GM12878 (cell line): ENCODE results near the gene SPATA9. TPM values are rescaled to one million over a fixed set of nuclear protein-coding genes. Genes with fewer than 3 reads are reported as not detected.

Source experiments
- ATAC-seq: fragments of 200-7000 bp; cut with Tn5 transposase; 3 replicates; pipeline ENCODE4 v1.9.1; 2020; ENCODE audit warnings: mild to moderate bottlenecking, moderate library complexity
- BruUV-seq: library from RNA; stranded (reverse); fragments of 400-500 nt; replicated peaks from 2 replicates; lab custom pipeline; 2021; lab: Mats Ljungman, UMichigan
- CTCF ChIA-PET: fragments of 300-600 bp; sonication (Branson Sonifier 250); formaldehyde crosslinking; extraction: SDS; loops from one replicate; lab custom pipeline; 2021; ENCODE audit warnings: inconsistent platforms; lab: Yijun Ruan, JAX
- POLR2A ChIA-PET: fragments of 350-600 bp; formaldehyde crosslinking; extraction: SDS; loops from one replicate; lab custom pipeline; 2021; ENCODE audit warnings: inconsistent platforms; lab: Charles Lee
- RAD21 ChIA-PET: fragments of 300-600 bp; sonication (Branson Sonifier 250); formaldehyde crosslinking; loops from one replicate; lab custom pipeline; 2023; ENCODE audit warnings: antibody characterized with exemption; ENCODE audit not compliant: unreplicated experiment; lab: Charles Lee
- SMC1A ChIA-PET: fragments of 300-600 bp; sonication (Branson Sonifier 250); formaldehyde crosslinking; loops from one replicate; lab custom pipeline; 2023; ENCODE audit not compliant: unreplicated experiment, uncharacterized antibody; lab: Charles Lee
- DNase-seq: peaks from one replicate; pipeline ENCODE4 v3.0.0-alpha.2; 2011; ENCODE audit warnings: low read depth, low spot score
- FAIRE-seq: peaks from 3 replicates; lab custom pipeline; 2011; peaks lifted over from hg19 to GRCh38; lab: Jason Lieb, UNC
- H2AFZ ChIP-seq: 2 replicates; pipeline ENCODE4 v1.6.0; 2011; ENCODE audit warnings: low read depth, low read length, control low read depth; ENCODE audit not compliant: control insufficient read depth
- H3K27ac ChIP-seq: 2 replicates; pipeline ENCODE4 v1.5.1; 2011; ENCODE audit warnings: control low read depth; ENCODE audit not compliant: control insufficient read depth, insufficient read depth
- H3K27me3 ChIP-seq, 2 experiments: replicated peaks in 1 of 2; 2 replicates each; pipeline versions ENCODE4 v1.6.0 to v1.6.1; 2011; ENCODE audit warnings: low read length in 1 of 2; ENCODE audit not compliant: control insufficient read depth in 2 of 2, insufficient read depth in 2 of 2
- H3K36me3 ChIP-seq, 2 experiments: 2 replicates each; pipeline ENCODE4 v1.5.1; 2011; ENCODE audit warnings: low read length in 1 of 2; ENCODE audit not compliant: control insufficient read depth in 2 of 2, insufficient read depth in 2 of 2
- H3K4me1 ChIP-seq: 2 replicates; pipeline ENCODE4 v1.6.1; 2011; ENCODE audit warnings: mild to moderate bottlenecking, low read length, moderate library complexity, mixed read lengths; ENCODE audit not compliant: control insufficient read depth, insufficient read depth
- H3K4me2 ChIP-seq: 2 replicates; pipeline ENCODE4 v1.6.0; 2011; ENCODE audit warnings: control low read depth; ENCODE audit not compliant: control insufficient read depth, insufficient read depth
- H3K4me3 ChIP-seq: fragments of 200-600 bp; sonication (generic); 2 replicates; pipeline ENCODE4 v1.5.1; 2016
- H3K79me2 ChIP-seq: 2 replicates; pipeline ENCODE4 v1.6.0; 2011; ENCODE audit warnings: low read length; ENCODE audit not compliant: control insufficient read depth, insufficient read depth
- H3K9ac ChIP-seq: 2 replicates; pipeline ENCODE4 v1.8.0; 2011; ENCODE audit warnings: low read length, control low read depth, mixed read lengths; ENCODE audit not compliant: control insufficient read depth, insufficient read depth
- H3K9me3 ChIP-seq: replicated peaks from 3 replicates; pipeline ENCODE4 v1.5.1; 2011; ENCODE audit warnings: mild to moderate bottlenecking, low read length; ENCODE audit not compliant: control insufficient read depth, insufficient read depth
- H4K20me1 ChIP-seq: 2 replicates; pipeline ENCODE4 v1.6.0; 2011; ENCODE audit not compliant: control insufficient read depth, insufficient read depth
- ATF7 ChIP-seq: fragments of 450-650 bp; IDR thresholded peaks from 2 replicates; pipeline ENCODE4 v1.6.1; 2016; ENCODE audit warnings: low read depth, mild to moderate bottlenecking
- BHLHE40 ChIP-seq, 2 experiments: fragments of 450-650 bp in 1 of 2; IDR thresholded peaks; 2 replicates each; pipeline ENCODE4 v1.6.1; 2011 to 2017; ENCODE audit warnings: low read depth in 2 of 2, borderline replicate concordance in 1 of 2, improper control_type of control experiment in 1 of 2, low read length in 1 of 2, mild to moderate bottlenecking in 1 of 2
- IKZF2 ChIP-seq, 2 experiments: fragments of 450-650 bp; IDR thresholded peaks; 2 replicates each; pipeline ENCODE4 v1.6.1; 2017; ENCODE audit warnings: mild to moderate bottlenecking in 2 of 2, moderate library complexity in 2 of 2
- IRF4 ChIP-seq: IDR thresholded peaks from 2 replicates; pipeline ENCODE4 v1.6.1; 2011; ENCODE audit warnings: low read depth, low read length
- JUNB ChIP-seq: IDR thresholded peaks from 2 replicates; pipeline ENCODE4 v1.6.1; 2016; ENCODE audit warnings: antibody characterized with exemption, mild to moderate bottlenecking
- MEF2B ChIP-seq: fragments of 450-650 bp; IDR thresholded peaks from 2 replicates; pipeline ENCODE4 v1.6.1; 2018; ENCODE audit warnings: mild to moderate bottlenecking, moderate library complexity; ENCODE audit not compliant: partially characterized antibody, poor library complexity, severe bottlenecking
- NR2C2 ChIP-seq: IDR thresholded peaks from 2 replicates; pipeline ENCODE4 v1.6.1; 2011; ENCODE audit warnings: borderline replicate concordance, low read depth; ENCODE audit not compliant: control insufficient read depth, insufficient read length
- POLR2AphosphoS5 ChIP-seq: IDR thresholded peaks from 2 replicates; pipeline ENCODE4 v1.6.1; 2011; ENCODE audit warnings: mild to moderate bottlenecking, low read length, inconsistent platforms
- SMAD5 ChIP-seq: IDR thresholded peaks from 2 replicates; pipeline ENCODE4 v1.6.1; 2016; ENCODE audit warnings: antibody characterized with exemption, low read depth
- SP1 ChIP-seq: IDR thresholded peaks from one replicate; pipeline ENCODE4 v1.6.1; 2011; ENCODE audit warnings: low read depth, low read length
- TCF7 ChIP-seq: IDR thresholded peaks from 2 replicates; pipeline ENCODE4 v1.6.1; 2014; ENCODE audit warnings: antibody characterized with exemption, borderline replicate concordance
- YY1 ChIP-seq: IDR thresholded peaks from 2 replicates; pipeline ENCODE4 v1.6.1; 2011; ENCODE audit warnings: low read depth, mild to moderate bottlenecking, low read length
- ZNF217 ChIP-seq: fragments of 450-650 bp; IDR thresholded peaks from 2 replicates; pipeline ENCODE4 v1.6.1; 2017; ENCODE audit warnings: antibody characterized with exemption, mild to moderate bottlenecking
- ZNF274 ChIP-seq: IDR thresholded peaks from one replicate; pipeline ENCODE4 v1.8.0; 2011; ENCODE audit not compliant: insufficient read length, insufficient read depth
- ZNF622 ChIP-seq: fragments of 450-650 bp; IDR thresholded peaks from 2 replicates; pipeline ENCODE4 v1.6.1; 2017; ENCODE audit warnings: mild to moderate bottlenecking, inconsistent platforms
- ZSCAN29 ChIP-seq: fragments of 450-650 bp; IDR thresholded peaks from 2 replicates; pipeline ENCODE4 v1.6.1; 2017; ENCODE audit warnings: mild to moderate bottlenecking, moderate library complexity
- WGBS: methylation state at CpG from one replicate; pipeline ENCODE4 v1.1.6; 2016; ENCODE audit warnings: low lambda C conversion rate; ENCODE audit not compliant: insufficient replicate concordance, insufficient coverage; ENCODE audit errors: missing lambda C conversion rate; 5-methylcytosine and 5-hydroxymethylcytosine counted together
- in situ Hi-C: fragments of 300-500 bp; cut with MboI; formaldehyde crosslinking; loops from 9 replicates; pipeline ENCODE4 v1.14.3; 2018; ENCODE audit warnings: mixed read lengths
- intact Hi-C: fragments of 100-400 bp; cut with micrococcal nuclease; formaldehyde crosslinking; loops from one replicate; pipeline ENCODE4 v1.14.2; 2022; ENCODE audit not compliant: unreplicated experiment
- polyA plus RNA-seq, 11 experiments: library from polyadenylated mRNA; depleted of rRNA in 4 of 11; unstranded in 6 of 11; stranded (reverse) in 5 of 11; fragments of >200 nt; fragmentation: Nextera tagmentation in 4 of 11; fragmentation: Illumina TruSeq in 1 of 11; extraction: Ambion mirVana in 4 of 11; extraction: Trizol in 1 of 11; gene quantifications; 1 replicate in 1 of 11; 2 replicates in 10 of 11; pipeline versions ENCODE4 v1.2.1 to v1.2.3, GENCODE V29; 2011 to 2016; ENCODE audit warnings: inconsistent platforms in 2 of 11, missing spikeins in 2 of 11, low read depth in 1 of 11
- total RNA-seq, 4 experiments: library from RNA; depleted of rRNA in 3 of 4; stranded (reverse); fragments of >200 nt in 3 of 4; fragmentation: Illumina TruSeq in 1 of 4; extraction: Trizol in 1 of 4; gene quantifications; 2 replicates each; pipeline versions ENCODE4 v1.2.1 to v1.2.3, GENCODE V29; 2013 to 2021
- TF ChIP-seq, protein P1 (sequence below): fragments of 450-650 bp; IDR thresholded peaks from 2 replicates; pipeline ENCODE4 v1.6.1; 2016; ENCODE audit warnings: mild to moderate bottlenecking
- TF ChIP-seq, protein P2 (sequence below): IDR thresholded peaks from 2 replicates; pipeline ENCODE4 v1.6.1; 2012; ENCODE audit warnings: low read depth, low read length, improper control_type of control experiment

Gene SPATA9
- total and polyA plus RNA-seq, 10 of the 15 experiments (the other 5 are each of a cell fraction or from before 2014, with no cell fraction given) = 0.11 to 0.49 (median 0.16) TPM; not detected in 1

DNA sequence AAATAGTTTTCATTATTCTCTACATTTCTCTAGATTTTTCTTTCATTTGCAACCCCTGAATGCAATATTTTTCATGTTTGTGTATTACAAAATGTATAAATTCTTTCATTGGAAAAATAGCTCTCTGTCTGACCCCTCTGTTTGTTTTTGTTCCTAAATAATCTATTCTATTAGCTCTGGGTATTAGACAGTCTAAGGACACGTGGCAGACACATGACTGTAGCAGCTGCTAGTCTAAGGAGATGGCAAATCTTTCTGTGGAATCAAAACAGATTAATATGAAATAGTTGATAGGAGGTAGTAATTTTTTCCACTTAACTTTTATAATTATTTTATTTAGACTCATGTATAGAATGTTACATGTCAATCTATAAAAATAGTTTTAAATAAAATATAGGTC lies 21.4 kb upstream of the SPATA9 start:
- TF ChIP-seq TCF7 = no peak
- no peak for TF ChIP-seq SMAD5
- TF ChIP-seq NR2C2 = no peak
- no peak for TF ChIP-seq JUNB
- TF ChIP-seq MEF2B = no peak
- TF ChIP-seq, protein P1, sequence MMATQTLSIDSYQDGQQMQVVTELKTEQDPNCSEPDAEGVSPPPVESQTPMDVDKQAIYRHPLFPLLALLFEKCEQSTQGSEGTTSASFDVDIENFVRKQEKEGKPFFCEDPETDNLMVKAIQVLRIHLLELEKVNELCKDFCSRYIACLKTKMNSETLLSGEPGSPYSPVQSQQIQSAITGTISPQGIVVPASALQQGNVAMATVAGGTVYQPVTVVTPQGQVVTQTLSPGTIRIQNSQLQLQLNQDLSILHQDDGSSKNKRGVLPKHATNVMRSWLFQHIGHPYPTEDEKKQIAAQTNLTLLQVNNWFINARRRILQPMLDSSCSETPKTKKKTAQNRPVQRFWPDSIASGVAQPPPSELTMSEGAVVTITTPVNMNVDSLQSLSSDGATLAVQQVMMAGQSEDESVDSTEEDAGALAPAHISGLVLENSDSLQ = no peak
- no peak for TF ChIP-seq IKZF2 (IDR thresholded peaks at IDR 0.05)
- TF ChIP-seq BHLHE40 (IDR thresholded peaks at IDR 0.05; ENCODE audit: borderline replicate concordance in 1 of 2, low read depth in 2 of 2, low read length in 1 of 2) = no peak
- TF ChIP-seq ZNF217 = no peak
- no peak for TF ChIP-seq ZNF622
- TF ChIP-seq ATF7 = no peak
- no peak for TF ChIP-seq IRF4
- TF ChIP-seq, protein P2, sequence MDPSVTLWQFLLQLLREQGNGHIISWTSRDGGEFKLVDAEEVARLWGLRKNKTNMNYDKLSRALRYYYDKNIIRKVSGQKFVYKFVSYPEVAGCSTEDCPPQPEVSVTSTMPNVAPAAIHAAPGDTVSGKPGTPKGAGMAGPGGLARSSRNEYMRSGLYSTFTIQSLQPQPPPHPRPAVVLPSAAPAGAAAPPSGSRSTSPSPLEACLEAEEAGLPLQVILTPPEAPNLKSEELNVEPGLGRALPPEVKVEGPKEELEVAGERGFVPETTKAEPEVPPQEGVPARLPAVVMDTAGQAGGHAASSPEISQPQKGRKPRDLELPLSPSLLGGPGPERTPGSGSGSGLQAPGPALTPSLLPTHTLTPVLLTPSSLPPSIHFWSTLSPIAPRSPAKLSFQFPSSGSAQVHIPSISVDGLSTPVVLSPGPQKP = no peak
- no peak for TF ChIP-seq ZSCAN29
- TF ChIP-seq YY1 = no peak
- no peak for TF ChIP-seq POLR2AphosphoS5
- TF ChIP-seq SP1 = no peak
- no peak for TF ChIP-seq ZNF274
- H3K4me3 ChIP-seq = no peak overlapping the region
- ChIA-PET SMC1A (interaction anchor here (0.6 to 1.0 kb wide), 2 partner anchors 9 to 988 kb away, joined by 3 read pairs; no protein-coding TSS in a partner anchor), RAD21 (no interaction called here), CTCF (interaction anchor here (0.7 to 1.3 kb wide), 3 partner anchors 38 to 65 kb away, joined by 3 read pairs; no protein-coding TSS in a partner anchor), POLR2A (no interaction called here)
- no peak for ATAC-seq
- no peak for DNase-seq
- H3K79me2 ChIP-seq = no peaks in the 10 kb centered on the region
- no peak overlapping the region for H3K27ac ChIP-seq
- BruUV-seq = no TSS peak
- WGBS = 74% methylated on average over 1 of the region's 1 CpG
- H3K27me3 ChIP-seq = no peaks in the 10 kb centered on the region
- no peak for FAIRE-seq
- intact Hi-C loops = no loop called here
- no peak overlapping the region for H2AFZ ChIP-seq
- no peaks in the 10 kb centered on the region for H3K4me1 ChIP-seq
- in situ Hi-C loops = no loop called here
- H3K9ac ChIP-seq = no peak overlapping the region
- H4K20me1 ChIP-seq = no peaks in the 10 kb centered on the region
- H3K9me3 ChIP-seq = no peaks in the 10 kb centered on the region
- H3K36me3 ChIP-seq = no peaks in the 10 kb centered on the region
- H3K4me2 ChIP-seq = no peak overlapping the region
